ENCODE results near the gene C1orf53. TPM values are rescaled to one million over a fixed set of nuclear protein-coding genes. Genes with fewer than 3 reads are reported as not detected.

C1orf53 gene
- total and polyA plus RNA-seq, 2 of the 8 experiments (the other 6 are each of a cell fraction or from before 2014, with no cell fraction given): 0.56 to 1.3 TPM

GRCh38 chr1:197857477-197857876, 45.0 kb upstream of the C1orf53 start:
- no peak overlapping the region for H4K91ac ChIP-seq (replicated peaks; ENCODE audit: insufficient read length, low read length)
- no peak overlapping the region for H3K4me2 ChIP-seq (ENCODE audit: insufficient read depth in 1 of 2, low read depth in 2 of 2, low read length in 2 of 2)
- no peaks in the 10 kb centered on the region for H3K36me3 ChIP-seq (ENCODE audit: control insufficient read depth in 2 of 4, insufficient read depth in 4 of 4, low read length in 3 of 4)
- 75% methylated on average over 2 of the region's 2 CpGs; no CpG with 5 or more reads in 1 of the 2 experiments for WGBS, 2 experiments (ENCODE audit: extremely low coverage in 1 of 2, insufficient coverage in 1 of 2, insufficient read length in 1 of 2, insufficient replicate concordance in 2 of 2, low coverage in 1 of 2, low lambda C conversion rate in 2 of 2, missing lambda C conversion rate in 1 of 2)
- TF ChIP-seq TEAD4 (IDR thresholded peaks at IDR 0.05; ENCODE audit: low read depth, low read length) (no peak), SUZ12 (IDR thresholded peaks at IDR 0.05; ENCODE audit: low read length) (no peak), YY1 (IDR thresholded peaks at IDR 0.05; ENCODE audit: low read depth, low read length) (no peak), TAF1 (IDR thresholded peaks at IDR 0.05; ENCODE audit: low read depth, low read length) (no peak), SAP30 (IDR thresholded peaks at IDR 0.05; ENCODE audit: insufficient read depth, insufficient replicate concordance, low read length) (no peak), TCF12 (IDR thresholded peaks at IDR 0.05; ENCODE audit: low read depth, low read length) (no peak), ASH2L (IDR thresholded peaks at IDR 0.05; ENCODE audit: low read length) (no peak), BCL11A (IDR thresholded peaks at IDR 0.05; ENCODE audit: low read depth in 2 of 2, low read length in 2 of 2) (no peak), CHD1 (IDR thresholded peaks at IDR 0.05; ENCODE audit: low read depth, low read length) (no peak), SIRT6 (IDR thresholded peaks at IDR 0.05; ENCODE audit: low read length) (no peak)
- TF ChIP-seq, protein P1, sequence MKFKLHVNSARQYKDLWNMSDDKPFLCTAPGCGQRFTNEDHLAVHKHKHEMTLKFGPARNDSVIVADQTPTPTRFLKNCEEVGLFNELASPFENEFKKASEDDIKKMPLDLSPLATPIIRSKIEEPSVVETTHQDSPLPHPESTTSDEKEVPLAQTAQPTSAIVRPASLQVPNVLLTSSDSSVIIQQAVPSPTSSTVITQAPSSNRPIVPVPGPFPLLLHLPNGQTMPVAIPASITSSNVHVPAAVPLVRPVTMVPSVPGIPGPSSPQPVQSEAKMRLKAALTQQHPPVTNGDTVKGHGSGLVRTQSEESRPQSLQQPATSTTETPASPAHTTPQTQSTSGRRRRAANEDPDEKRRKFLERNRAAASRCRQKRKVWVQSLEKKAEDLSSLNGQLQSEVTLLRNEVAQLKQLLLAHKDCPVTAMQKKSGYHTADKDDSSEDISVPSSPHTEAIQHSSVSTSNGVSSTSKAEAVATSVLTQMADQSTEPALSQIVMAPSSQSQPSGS (IDR thresholded peaks at IDR 0.05; ENCODE audit: low read length): no peak
- TF ChIP-seq, protein P2, sequence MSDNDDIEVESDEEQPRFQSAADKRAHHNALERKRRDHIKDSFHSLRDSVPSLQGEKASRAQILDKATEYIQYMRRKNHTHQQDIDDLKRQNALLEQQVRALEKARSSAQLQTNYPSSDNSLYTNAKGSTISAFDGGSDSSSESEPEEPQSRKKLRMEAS (IDR thresholded peaks at IDR 0.05): no peak
- no peaks in the 10 kb centered on the region for H4K20me1 ChIP-seq (replicated peaks in 1 of 2; ENCODE audit: control insufficient read depth in 1 of 2, insufficient read depth in 2 of 2, low read length in 2 of 2)
- no peak overlapping the region for H2BK5ac ChIP-seq (ENCODE audit: low read depth, low read length)
- no peak overlapping the region for H3K23ac ChIP-seq (ENCODE audit: insufficient read length)
- H3K14ac ChIP-seq (ENCODE audit: insufficient read length): no peak overlapping the region
- H2BK12ac ChIP-seq (ENCODE audit: low read depth, low read length): no peak overlapping the region
- FAIRE-seq: no peak
- no peak overlapping the region for H4K8ac ChIP-seq (ENCODE audit: extremely low read depth, insufficient read depth, low read length)
- no peaks in the 10 kb centered on the region for H3K23me2 ChIP-seq (ENCODE audit: low read depth, low read length)
- no peak for DNase-seq (ENCODE audit: low read depth in 1 of 2, low spot score in 2 of 2)
- no peaks in the 10 kb centered on the region for H3K79me1 ChIP-seq (ENCODE audit: low read depth, low read length)
- no peak overlapping the region for H2BK15ac ChIP-seq (ENCODE audit: low read length)
- no peak overlapping the region for H3K18ac ChIP-seq (ENCODE audit: extremely low read depth, low read length)
- no peak overlapping the region for H2BK20ac ChIP-seq (ENCODE audit: low read length)
- no peak overlapping the region for H2BK120ac ChIP-seq (replicated peaks; ENCODE audit: low read depth, low read length)
- no peak overlapping the region for H3K4ac ChIP-seq (replicated peaks; ENCODE audit: insufficient read length, low read depth, low read length)
- no peaks in the 10 kb centered on the region for H3K27me3 ChIP-seq (replicated peaks in 1 of 4; ENCODE audit: control insufficient read depth in 3 of 4, extremely low read depth in 1 of 4, insufficient read depth in 3 of 4, low read length in 3 of 4)
- no peak overlapping the region for H2AFZ ChIP-seq (ENCODE audit: low read length)
- no peaks in the 10 kb centered on the region for H3K79me2 ChIP-seq (ENCODE audit: control insufficient read depth in 1 of 2, insufficient read depth in 2 of 2, low read length in 2 of 2)
- H4K5ac ChIP-seq (ENCODE audit: insufficient read length, low read depth, low read length): no peak overlapping the region
- no peaks in the 10 kb centered on the region for H3K9me3 ChIP-seq (ENCODE audit: insufficient read depth in 2 of 2, low read depth in 1 of 2, low read length in 1 of 2)
- H3K9ac ChIP-seq (replicated peaks in 1 of 4; ENCODE audit: extremely low read depth in 1 of 4, low read depth in 3 of 4, low read length in 3 of 4): no peak overlapping the region
- no peak overlapping the region for H2AK5ac ChIP-seq (ENCODE audit: low read depth, low read length)
- H3K4me1 ChIP-seq (replicated peaks in 1 of 4; ENCODE audit: control insufficient read depth in 3 of 4, insufficient read depth in 4 of 4, low read length in 3 of 4): peaks cover 0 to 2% (median 0%) of the 10 kb centered on the region in 4 experiments; a peak in 1 of 7 replicates
- H3K56ac ChIP-seq (replicated peaks; ENCODE audit: insufficient read length, low read depth, low read length): no peak overlapping the region
- no peak overlapping the region for H3K4me3 ChIP-seq (ENCODE audit: extremely low read depth in 1 of 4, insufficient read depth in 2 of 4, low read depth in 3 of 4, low read length in 4 of 4)
- CTCF ChIA-PET (ENCODE audit: partially characterized antibody): interaction anchor here (1.4 to 2.3 kb wide), 2 partner anchors 11 to 240 kb away, joined by 4 to 8 read pairs; no protein-coding TSS in a partner anchor
- POLR2A ChIA-PET (ENCODE audit: partially characterized antibody): no interaction called here
- H3K27ac ChIP-seq (ENCODE audit: low read depth, low read length): no peak overlapping the region
